T-helper 22 cell (primary cell): Measurements from ENCODE around the gene UTP11.
"Not testable (repeated sequence)": the region's sequence is repeated elsewhere in the genome, so short reads cannot be mapped to it uniquely, and the experiment has no call there.

Experiments used
- DNase-seq: peaks from one replicate; pipeline ENCODE4 v3.0.0-alpha.2; 2020; ENCODE audit warnings: low read depth

Gene UTP11

GRCh38 chr1:38012363-38013226, at the start of gene UTP11:
Gene UTP11, plus strand, starts transcription at chr1:38012734. Its CDS starts 69 bp downstream, at chr1:38012803.
- peak; percentile 87 for DNase-seq

- DNase-seq = not testable (repeated sequence)
Measured at GRCh38 chr1:37964106-37964505, 48.4 kb upstream of the UTP11 start.

GRCh38 chr1:37965301-37965700, 47.2 kb upstream of the UTP11 start:
- DNase-seq = no peak

GRCh38 chr1:37973684-37974083, 38.9 kb upstream of the UTP11 start:
- DNase-seq = not testable (repeated sequence)

GRCh38 chr1:37974567-37974966, 38.0 kb upstream of the UTP11 start:
- no peak for DNase-seq

GRCh38 chr1:37975083-37975482, 37.5 kb upstream of the UTP11 start:
- DNase-seq = not testable (repeated sequence)

GRCh38 chr1:37978541-37978940, 34.0 kb upstream of the UTP11 start:
- no peak for DNase-seq

GRCh38 chr1:37983546-37983945, 29.0 kb upstream of the UTP11 start:
- no peak for DNase-seq

- DNase-seq = no peak
Measured at GRCh38 chr1:37987679-37988078, 24.9 kb upstream of the UTP11 start.

- DNase-seq = no peak
Measured at GRCh38 chr1:37989361-37989930, 23.1 kb upstream of the UTP11 start.

- no peak for DNase-seq
Measured at GRCh38 chr1:37994886-37995566, 17.5 kb upstream of the UTP11 start.

GRCh38 chr1:37995751-37996345, 16.7 kb upstream of the UTP11 start:
- DNase-seq = no peak

- DNase-seq = no peak
Measured at GRCh38 chr1:37997256-37998088, 15.1 kb upstream of the UTP11 start.

- no peak for DNase-seq
Measured at GRCh38 chr1:37998089-37998808, 14.3 kb upstream of the UTP11 start.

- no peak for DNase-seq
Measured at GRCh38 chr1:37998913-37999429, 13.6 kb upstream of the UTP11 start.

- no peak for DNase-seq
Measured at GRCh38 chr1:37999430-38000232, 12.9 kb upstream of the UTP11 start.

- DNase-seq = no peak
Measured at GRCh38 chr1:38000233-38000528, 12.4 kb upstream of the UTP11 start.

GRCh38 chr1:38000529-38001455, 11.7 kb upstream of the UTP11 start:
- no peak for DNase-seq
